ENCODE results near the gene NCBP1.

NCBP1 gene

GRCh38 chr9:97645720-97646119 is 12.1 kb downstream of the NCBP1 start:
- TF ChIP-seq, protein P1, sequence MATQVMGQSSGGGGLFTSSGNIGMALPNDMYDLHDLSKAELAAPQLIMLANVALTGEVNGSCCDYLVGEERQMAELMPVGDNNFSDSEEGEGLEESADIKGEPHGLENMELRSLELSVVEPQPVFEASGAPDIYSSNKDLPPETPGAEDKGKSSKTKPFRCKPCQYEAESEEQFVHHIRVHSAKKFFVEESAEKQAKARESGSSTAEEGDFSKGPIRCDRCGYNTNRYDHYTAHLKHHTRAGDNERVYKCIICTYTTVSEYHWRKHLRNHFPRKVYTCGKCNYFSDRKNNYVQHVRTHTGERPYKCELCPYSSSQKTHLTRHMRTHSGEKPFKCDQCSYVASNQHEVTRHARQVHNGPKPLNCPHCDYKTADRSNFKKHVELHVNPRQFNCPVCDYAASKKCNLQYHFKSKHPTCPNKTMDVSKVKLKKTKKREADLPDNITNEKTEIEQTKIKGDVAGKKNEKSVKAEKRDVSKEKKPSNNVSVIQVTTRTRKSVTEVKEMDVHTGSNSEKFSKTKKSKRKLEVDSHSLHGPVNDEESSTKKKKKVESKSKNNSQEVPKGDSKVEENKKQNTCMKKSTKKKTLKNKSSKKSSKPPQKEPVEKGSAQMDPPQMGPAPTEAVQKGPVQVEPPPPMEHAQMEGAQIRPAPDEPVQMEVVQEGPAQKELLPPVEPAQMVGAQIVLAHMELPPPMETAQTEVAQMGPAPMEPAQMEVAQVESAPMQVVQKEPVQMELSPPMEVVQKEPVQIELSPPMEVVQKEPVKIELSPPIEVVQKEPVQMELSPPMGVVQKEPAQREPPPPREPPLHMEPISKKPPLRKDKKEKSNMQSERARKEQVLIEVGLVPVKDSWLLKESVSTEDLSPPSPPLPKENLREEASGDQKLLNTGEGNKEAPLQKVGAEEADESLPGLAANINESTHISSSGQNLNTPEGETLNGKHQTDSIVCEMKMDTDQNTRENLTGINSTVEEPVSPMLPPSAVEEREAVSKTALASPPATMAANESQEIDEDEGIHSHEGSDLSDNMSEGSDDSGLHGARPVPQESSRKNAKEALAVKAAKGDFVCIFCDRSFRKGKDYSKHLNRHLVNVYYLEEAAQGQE (IDR thresholded peaks at IDR 0.05; ENCODE audit: insufficient read depth in 1 of 2, low read depth in 2 of 2, low read length in 2 of 2) = no peak
- TF ChIP-seq POLR2AphosphoS5 (IDR thresholded peaks at IDR 0.05; ENCODE audit: low read depth, low read length) (no peak), SIN3A (IDR thresholded peaks at IDR 0.05; ENCODE audit: borderline replicate concordance, insufficient read depth, low read length) (no peak), TAF1 (IDR thresholded peaks at IDR 0.05; ENCODE audit: borderline replicate concordance, insufficient read depth, low read length) (no peak), FOXP2 (optimal IDR thresholded peaks at IDR 0.05; ENCODE audit: borderline replicate concordance, extremely low read depth, extremely low read length, insufficient read depth) (no peak)

DNA sequence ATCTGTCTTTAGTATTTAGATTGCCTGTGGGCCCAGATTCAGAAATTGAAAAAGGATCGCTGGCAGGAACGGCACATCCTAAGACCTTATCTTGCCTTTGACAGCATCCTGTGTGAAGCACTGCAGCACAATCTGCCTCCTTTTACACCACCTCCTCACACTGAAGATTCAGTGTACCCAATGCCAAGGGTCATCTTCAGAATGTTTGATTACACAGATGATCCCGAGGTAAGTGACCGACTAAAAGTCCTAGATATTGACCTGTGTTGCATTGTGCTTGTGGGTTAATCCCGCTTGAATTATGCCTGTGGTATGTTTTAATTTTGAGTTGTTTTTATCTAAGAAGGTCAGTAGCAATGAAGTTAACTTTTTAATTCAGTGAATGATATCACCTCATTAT is 14.4 kb downstream of the NCBP1 start:
- TF ChIP-seq SIN3A (IDR thresholded peaks at IDR 0.05; ENCODE audit: borderline replicate concordance, insufficient read depth, low read length) (no peak), TAF1 (IDR thresholded peaks at IDR 0.05; ENCODE audit: borderline replicate concordance, insufficient read depth, low read length) (no peak), FOXP2 (optimal IDR thresholded peaks at IDR 0.05; ENCODE audit: borderline replicate concordance, extremely low read depth, extremely low read length, insufficient read depth) (no peak), POLR2AphosphoS5 (IDR thresholded peaks at IDR 0.05; ENCODE audit: low read depth, low read length) (no peak)
- TF ChIP-seq, protein P1 (IDR thresholded peaks at IDR 0.05; ENCODE audit: insufficient read depth in 1 of 2, low read depth in 2 of 2, low read length in 2 of 2) = no peak

DNA sequence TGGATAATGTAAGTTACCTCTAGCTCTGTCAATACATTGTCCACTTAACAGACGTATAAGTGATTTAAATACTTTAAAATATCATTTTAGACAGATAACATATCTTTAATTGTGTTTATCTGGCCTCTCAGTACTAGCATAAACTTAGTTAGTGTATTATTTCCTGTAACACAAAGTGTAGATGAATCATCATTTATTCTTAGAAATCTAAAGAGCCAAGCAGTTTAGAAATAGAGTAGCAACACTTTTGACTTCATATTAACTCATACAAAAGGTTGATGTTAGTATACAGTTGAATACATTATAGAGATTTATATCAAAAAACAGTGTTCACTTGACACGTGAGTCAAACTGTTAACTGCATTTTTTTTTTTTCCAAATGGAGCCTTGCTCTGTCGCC is 18.0 kb downstream of the NCBP1 start:
- TF ChIP-seq, protein P1 (IDR thresholded peaks at IDR 0.05; ENCODE audit: insufficient read depth in 1 of 2, low read depth in 2 of 2, low read length in 2 of 2) = no peak
- no peak for TF ChIP-seq TAF1 (IDR thresholded peaks at IDR 0.05; ENCODE audit: borderline replicate concordance, insufficient read depth, low read length)

GRCh38 chr9:97658707-97659106 is 25.1 kb downstream of the NCBP1 start:
- TF ChIP-seq TAF1 (IDR thresholded peaks at IDR 0.05; ENCODE audit: borderline replicate concordance, insufficient read depth, low read length) = no peak
- TF ChIP-seq FOXP2 (optimal IDR thresholded peaks at IDR 0.05; ENCODE audit: borderline replicate concordance, extremely low read depth, extremely low read length, insufficient read depth) = no peak
- TF ChIP-seq, protein P1 (IDR thresholded peaks at IDR 0.05; ENCODE audit: insufficient read depth in 1 of 2, low read depth in 2 of 2, low read length in 2 of 2) = no peak
- no peak for TF ChIP-seq SIN3A (IDR thresholded peaks at IDR 0.05; ENCODE audit: borderline replicate concordance, insufficient read depth, low read length)
- TF ChIP-seq POLR2AphosphoS5 (IDR thresholded peaks at IDR 0.05; ENCODE audit: low read depth, low read length) = no peak

- TF ChIP-seq, protein P1 (IDR thresholded peaks at IDR 0.05; ENCODE audit: insufficient read depth in 1 of 2, low read depth in 2 of 2, low read length in 2 of 2) = no peak
- TF ChIP-seq FOXP2 (optimal IDR thresholded peaks at IDR 0.05; ENCODE audit: borderline replicate concordance, extremely low read depth, extremely low read length, insufficient read depth) (no peak), SIN3A (IDR thresholded peaks at IDR 0.05; ENCODE audit: borderline replicate concordance, insufficient read depth, low read length) (no peak), POLR2AphosphoS5 (IDR thresholded peaks at IDR 0.05; ENCODE audit: low read depth, low read length) (no peak), TAF1 (IDR thresholded peaks at IDR 0.05; ENCODE audit: borderline replicate concordance, insufficient read depth, low read length) (no peak)
Observed at GRCh38 chr9:97659771-97660170, 26.1 kb downstream of the NCBP1 start.
